HUDEP-2 (cell line): ENCODE data around the gene THYN1.

Experiments
- DNase-seq, 76 experiments: peaks; one replicate each; lab custom pipeline; 2025; ENCODE audit not compliant: unreplicated experiment in 76 of 76; lab: John Stamatoyannopoulos, UW

THYN1 gene

DNA sequence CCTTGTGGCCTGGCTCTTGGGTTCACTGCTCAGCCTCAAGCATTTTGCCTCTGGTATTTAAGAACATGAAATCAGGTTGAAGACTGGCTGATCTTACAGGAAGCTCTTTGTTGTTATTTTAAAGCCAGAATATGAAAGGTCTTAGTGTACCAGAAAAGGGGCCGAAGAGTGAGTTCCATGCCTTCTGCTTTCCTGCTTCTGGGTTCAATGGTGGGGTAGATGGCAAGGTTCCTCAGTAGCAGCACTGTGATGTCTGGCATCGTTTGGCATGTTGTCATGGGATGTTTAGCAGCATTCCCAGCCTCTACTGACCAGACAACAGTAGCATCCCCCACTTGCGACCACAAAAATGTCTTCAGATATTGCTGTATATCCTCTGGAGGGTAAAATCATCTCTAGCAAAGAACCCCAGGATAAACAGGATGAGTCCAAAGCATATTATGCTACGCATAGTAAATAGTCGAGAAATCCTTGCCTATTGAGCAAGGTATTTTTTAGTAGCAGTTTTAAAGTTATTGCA lies 26.3 kb downstream of the THYN1 start:
- no peak for DNase-seq

DNA sequence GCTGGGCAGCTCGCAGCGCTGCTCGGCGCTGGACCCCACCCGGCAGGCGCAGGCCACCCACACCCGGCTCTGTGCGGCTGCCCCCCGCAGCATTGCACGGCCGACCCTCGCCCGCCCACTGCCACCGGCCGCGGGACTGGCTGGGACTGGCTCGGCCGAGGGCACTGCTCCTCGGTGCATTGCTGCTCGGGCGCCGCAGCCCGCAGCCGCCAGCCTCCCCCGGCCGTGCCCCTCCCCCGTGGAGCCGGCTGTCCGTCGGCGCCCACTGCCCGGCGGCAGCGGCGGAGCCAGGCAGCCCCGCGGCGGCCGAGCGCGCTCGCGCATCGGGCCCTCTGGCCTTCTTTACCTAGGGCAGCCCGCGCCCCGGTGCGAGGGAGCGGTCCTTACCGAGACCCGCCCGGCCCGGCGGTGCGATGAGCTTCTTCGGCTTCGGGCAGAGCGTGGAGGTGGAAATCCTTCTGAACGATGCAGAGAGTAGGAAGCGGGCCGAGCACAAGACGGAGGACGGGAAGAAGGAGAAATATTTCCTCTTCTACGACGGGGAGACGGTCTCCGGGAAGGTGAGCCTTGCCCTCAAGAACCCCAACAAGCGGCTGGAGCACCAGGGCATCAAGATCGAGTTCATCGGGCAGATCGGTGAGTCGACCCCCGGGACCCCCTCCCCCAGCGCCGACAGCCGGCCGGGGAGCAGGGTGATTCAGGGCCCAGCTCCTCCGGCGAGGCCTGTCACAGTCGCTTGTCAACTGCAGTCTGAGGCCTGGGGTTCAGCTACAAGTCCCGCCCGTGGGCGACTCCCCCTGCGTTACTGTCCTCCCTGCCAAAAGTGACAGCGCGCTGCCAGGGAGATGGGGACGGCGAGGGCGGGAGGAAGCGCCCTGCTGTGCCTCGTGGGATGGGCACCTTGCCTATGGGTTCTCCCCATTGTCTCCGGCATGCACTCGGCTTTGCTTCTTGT lies 28.2 kb downstream of the THYN1 start:
- DNase-seq = peak in 75 of 76 experiments; percentile 14 to 90 (median 77)

DNA sequence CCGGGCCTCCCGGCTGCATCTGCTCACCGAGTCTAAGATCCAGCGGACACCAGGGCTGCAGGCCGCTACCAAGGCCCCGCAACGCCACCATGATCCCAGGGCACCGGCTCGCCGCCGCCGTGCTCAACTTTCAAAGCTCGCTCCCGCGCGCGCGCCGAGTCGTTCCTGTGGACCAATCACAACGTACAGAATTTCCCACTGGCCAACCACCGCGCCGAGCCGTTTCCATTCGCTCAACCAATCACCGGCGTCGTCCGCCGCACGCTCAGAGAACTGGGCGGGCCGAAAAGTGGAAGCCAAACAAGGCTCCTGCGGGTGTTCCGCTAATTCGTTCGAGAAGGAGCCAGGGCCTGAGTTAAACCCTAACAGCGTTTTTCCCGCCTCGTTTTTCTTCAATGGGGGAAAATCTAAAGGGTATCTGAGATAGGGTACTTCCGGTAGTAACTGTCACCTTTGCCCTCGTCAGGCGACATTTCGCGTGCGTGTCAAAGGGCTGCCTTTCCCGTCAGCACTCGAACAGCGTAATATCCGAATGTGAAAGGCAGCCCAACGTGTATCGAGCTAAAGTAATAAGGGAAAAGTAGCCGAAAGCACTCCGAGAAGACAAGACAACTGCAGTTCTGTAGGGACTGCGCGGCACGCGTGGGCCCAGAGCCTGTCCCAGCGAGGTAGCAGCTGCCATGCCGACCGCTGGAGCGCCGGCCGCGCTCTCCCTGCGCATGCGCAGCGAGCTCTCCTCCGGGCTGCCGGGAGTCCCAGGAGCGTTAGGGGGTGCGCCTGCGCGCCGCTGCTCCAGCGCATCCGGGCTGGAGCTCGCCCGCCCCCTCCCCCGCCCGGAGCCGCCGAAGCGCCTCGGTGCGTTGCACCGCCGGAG lies 29.1 kb downstream of the THYN1 start, which contains the start of the genes NCAPD3 and VPS26B:
NCAPD3 (minus strand) TSS at position 132 of the 874 bp plus-strand sequence; CDS start at position 91, 41 bp downstream.
VPS26B (plus strand) TSS at position 836 of the 874 bp plus-strand sequence. CDS start 452 bp downstream, outside the sequence.
- DNase-seq = peak in 75 of 76 experiments; percentile 16 to 97 (median 91)

- peak in 5 of 76 experiments; percentile 3 to 16 (median 6) for DNase-seq
Observed at GRCh38 chr11:134223121-134223520, 30.0 kb downstream of the THYN1 start.

- no peak for DNase-seq
Observed at GRCh38 chr11:134216816-134217215, 36.3 kb downstream of the THYN1 start.

DNA sequence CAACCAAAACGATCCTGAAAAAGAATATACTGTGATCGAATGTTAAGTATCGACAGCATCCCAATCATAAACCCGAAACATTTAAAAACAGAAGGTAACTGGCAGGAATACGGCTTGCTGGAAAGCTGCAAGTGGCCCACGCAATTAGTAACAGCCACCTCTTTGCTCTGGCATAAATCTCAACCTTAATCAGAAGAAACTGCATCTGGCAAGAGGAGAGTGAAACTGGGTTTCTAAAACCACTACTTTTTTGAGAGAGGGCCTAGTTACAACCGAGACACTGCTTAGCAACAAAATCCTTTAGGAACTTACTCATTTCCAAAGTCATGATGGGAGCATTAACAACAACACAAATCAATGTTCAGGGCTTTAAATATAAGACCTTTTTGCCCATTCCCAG lies 37.3 kb downstream of the THYN1 start:
- DNase-seq = no peak

DNA sequence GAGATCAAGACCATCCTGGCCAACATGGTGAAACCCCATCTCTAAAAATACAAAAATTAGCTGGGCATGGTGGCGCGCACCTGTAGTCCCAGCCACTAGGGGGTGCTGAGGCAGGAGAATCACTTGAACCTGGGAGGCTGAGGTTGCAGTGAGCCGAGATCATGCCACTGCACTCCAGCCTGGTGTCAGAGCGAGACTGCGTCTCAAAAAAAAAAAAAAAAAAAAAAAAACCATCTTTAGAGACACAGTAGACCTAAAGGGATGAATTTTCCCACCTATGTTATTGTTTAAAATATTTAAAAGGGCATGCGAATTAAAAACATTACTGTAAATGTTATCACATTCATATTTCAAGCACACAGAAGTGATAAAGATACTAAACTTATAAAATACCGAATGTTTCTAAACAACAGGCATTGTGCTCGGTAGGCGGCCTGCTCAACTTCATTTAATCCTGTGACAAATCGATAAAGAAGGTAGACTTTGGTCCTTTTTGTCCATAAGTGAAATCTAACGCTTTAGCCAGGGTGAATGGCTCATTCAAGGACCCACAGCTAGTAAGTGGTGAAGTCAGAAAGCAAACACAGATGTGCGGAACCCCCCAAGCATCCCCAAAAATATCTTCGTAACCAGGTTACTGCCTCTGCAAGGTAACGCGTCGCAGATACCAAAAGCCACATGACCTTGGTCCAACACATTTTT lies 45.5 kb downstream of the THYN1 start:
- DNase-seq = peak in 50 of 76 experiments; percentile 5 to 57 (median 34)

DNA sequence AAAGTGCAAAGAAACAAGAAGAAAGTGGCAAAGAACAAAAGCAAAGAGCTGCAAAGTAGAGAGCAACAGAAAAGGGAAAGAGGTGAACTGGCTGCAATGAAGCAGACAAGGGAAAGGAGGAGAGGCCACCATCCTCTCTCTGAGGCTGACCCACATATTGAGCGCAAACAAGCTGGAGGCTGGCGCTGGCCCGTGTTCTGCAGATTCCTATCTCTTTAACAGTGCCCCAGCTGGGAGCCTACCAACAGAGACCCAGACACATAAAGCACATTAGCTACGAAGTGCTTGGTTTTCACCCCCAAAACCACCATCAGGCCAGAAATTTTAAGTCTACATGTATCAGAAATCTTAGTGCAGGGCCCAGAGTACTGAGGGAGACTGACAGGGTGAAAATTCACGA lies 47.0 kb downstream of the THYN1 start:
- DNase-seq = no peak

DNA sequence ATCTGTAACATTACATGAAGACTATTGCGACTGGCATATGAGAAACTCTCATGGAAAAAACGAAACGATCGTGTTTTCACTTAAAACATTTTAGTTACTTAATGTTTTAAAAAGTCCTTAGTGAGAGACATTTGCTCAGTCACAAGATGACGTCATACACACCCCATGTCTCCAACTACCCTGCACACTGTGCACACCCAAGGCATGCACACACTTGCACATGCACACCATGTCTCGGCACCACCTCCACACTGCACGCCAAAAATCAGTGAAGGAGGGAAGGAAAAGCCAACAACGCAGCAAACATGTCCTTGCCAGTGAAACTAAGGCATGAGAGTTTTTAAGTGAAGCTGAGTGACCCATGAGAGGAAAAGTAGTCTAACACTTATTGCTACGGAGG lies 47.4 kb downstream of the THYN1 start:
- DNase-seq = no peak

- no peak for DNase-seq
Observed at GRCh38 chr11:134202661-134203060, 50.5 kb downstream of the THYN1 start.

GRCh38 chr11:134200688-134201087 lies 52.5 kb downstream of the THYN1 start:
- no peak for DNase-seq

DNA sequence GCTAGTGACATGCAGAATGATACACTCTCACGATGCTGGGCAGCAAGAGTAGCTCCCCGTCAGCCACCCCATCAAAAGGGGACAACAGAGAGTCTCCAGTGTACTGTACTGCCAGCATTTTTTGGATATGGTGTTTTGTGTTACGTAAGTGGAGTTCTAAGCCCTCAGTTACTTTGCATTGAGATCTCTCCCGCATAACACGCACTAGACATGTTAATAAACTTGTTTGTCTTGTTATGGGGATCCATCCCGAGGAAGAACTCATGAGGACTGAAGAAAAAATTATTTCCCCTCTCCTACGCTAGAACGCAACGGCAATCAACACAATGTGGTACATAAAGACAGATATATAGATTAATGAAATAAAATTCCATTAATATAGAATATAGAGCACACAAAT lies 53.6 kb downstream of the THYN1 start:
- no peak for DNase-seq
